ENCODE measurements around the gene EPHA2.

GRCh38 chr1:16161717-16162116, 5.8 kb upstream of the EPHA2 start:
- TF ChIP-seq, protein P1, sequence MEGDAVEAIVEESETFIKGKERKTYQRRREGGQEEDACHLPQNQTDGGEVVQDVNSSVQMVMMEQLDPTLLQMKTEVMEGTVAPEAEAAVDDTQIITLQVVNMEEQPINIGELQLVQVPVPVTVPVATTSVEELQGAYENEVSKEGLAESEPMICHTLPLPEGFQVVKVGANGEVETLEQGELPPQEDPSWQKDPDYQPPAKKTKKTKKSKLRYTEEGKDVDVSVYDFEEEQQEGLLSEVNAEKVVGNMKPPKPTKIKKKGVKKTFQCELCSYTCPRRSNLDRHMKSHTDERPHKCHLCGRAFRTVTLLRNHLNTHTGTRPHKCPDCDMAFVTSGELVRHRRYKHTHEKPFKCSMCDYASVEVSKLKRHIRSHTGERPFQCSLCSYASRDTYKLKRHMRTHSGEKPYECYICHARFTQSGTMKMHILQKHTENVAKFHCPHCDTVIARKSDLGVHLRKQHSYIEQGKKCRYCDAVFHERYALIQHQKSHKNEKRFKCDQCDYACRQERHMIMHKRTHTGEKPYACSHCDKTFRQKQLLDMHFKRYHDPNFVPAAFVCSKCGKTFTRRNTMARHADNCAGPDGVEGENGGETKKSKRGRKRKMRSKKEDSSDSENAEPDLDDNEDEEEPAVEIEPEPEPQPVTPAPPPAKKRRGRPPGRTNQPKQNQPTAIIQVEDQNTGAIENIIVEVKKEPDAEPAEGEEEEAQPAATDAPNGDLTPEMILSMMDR (IDR thresholded peaks at IDR 0.05; ENCODE audit: low read depth, low read length, missing input control), result no peak
- no peak for TF ChIP-seq TAF1 (conservative IDR thresholded peaks at IDR 0.05)
- TF ChIP-seq, protein P2, sequence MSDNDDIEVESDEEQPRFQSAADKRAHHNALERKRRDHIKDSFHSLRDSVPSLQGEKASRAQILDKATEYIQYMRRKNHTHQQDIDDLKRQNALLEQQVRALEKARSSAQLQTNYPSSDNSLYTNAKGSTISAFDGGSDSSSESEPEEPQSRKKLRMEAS (IDR thresholded peaks at IDR 0.05), result no peak
- no peak for TF ChIP-seq SP1 (IDR thresholded peaks at IDR 0.05)
- no peak for TF ChIP-seq YY1 (IDR thresholded peaks at IDR 0.05)
- no peak for TF ChIP-seq REST (IDR thresholded peaks at IDR 0.05)
- TF ChIP-seq GABPA (IDR thresholded peaks at IDR 0.05 in 1 of 2, conservative IDR thresholded peaks at IDR 0.05 in 1 of 2), result no peak
- TF ChIP-seq ZBTB33 (IDR thresholded peaks at IDR 0.05), result no peak
- TF ChIP-seq NR2F2 (IDR thresholded peaks at IDR 0.05), result no peak
- no peak for TF ChIP-seq ATF3 (IDR thresholded peaks at IDR 0.05)
- TF ChIP-seq EGR1 (IDR thresholded peaks at IDR 0.05; ENCODE audit: low read depth in 2 of 2), result no peak
- no peak for TF ChIP-seq RAD21 (IDR thresholded peaks at IDR 0.05)
- TF ChIP-seq RXRA (IDR thresholded peaks at IDR 0.05), result no peak
- TF ChIP-seq JUND (IDR thresholded peaks at IDR 0.05), result no peak

Measured in liver (tissue), 3 donors.